GM23338 (cell line): ENCODE data around the gene EYA2. TPM values are rescaled to one million over a fixed set of nuclear protein-coding genes. Genes with fewer than 3 reads are reported as not detected.

Experiments
- CREB1 ChIP-seq: fragments of 250-450 bp; sonication (Bioruptor Pico); IDR thresholded peaks from 2 replicates; pipeline ENCODE4 v1.5.0; 2020; ENCODE audit warnings: low read depth, mild to moderate bottlenecking, moderate library complexity
- JUNB ChIP-seq: IDR thresholded peaks from one replicate; pipeline ENCODE4 v1.6.1; 2016; ENCODE audit warnings: antibody characterized with exemption; ENCODE audit not compliant: unreplicated experiment
- NANOG ChIP-seq: IDR thresholded peaks from 2 replicates; pipeline ENCODE4 v1.6.1; 2016; ENCODE audit warnings: antibody characterized with exemption, borderline replicate concordance
- POLR2AphosphoS5 ChIP-seq: IDR thresholded peaks from 2 replicates; pipeline ENCODE4 v1.6.1; 2016; ENCODE audit warnings: antibody characterized with exemption, low read depth
- REST ChIP-seq: IDR thresholded peaks from one replicate; pipeline ENCODE4 v1.6.1; 2018; ENCODE audit warnings: antibody characterized with exemption; ENCODE audit not compliant: unreplicated experiment
- polyA plus RNA-seq: library from polyadenylated mRNA; unstranded; fragments of >200 nt; fragmentation: Nextera tagmentation; extraction: Ambion mirVana; gene quantifications from 2 replicates; pipeline ENCODE4 v1.2.1, GENCODE V29; 2016
- total RNA-seq: library from RNA; depleted of rRNA; stranded (reverse); fragments of >200 nt; shearing (Covaris generic); gene quantifications from 2 replicates; pipeline ENCODE4 v1.2.3, GENCODE V29; 2014
- TF ChIP-seq, protein P1 (sequence below): fragments of 250-450 bp; sonication (Bioruptor Pico); IDR thresholded peaks from 2 replicates; pipeline ENCODE4 v1.5.0; 2020; ENCODE audit warnings: mild to moderate bottlenecking, moderate library complexity

Gene EYA2
- total and polyA plus RNA-seq, 2 experiments from 2014 or later, result 0.50 to 0.56 TPM

DNA sequence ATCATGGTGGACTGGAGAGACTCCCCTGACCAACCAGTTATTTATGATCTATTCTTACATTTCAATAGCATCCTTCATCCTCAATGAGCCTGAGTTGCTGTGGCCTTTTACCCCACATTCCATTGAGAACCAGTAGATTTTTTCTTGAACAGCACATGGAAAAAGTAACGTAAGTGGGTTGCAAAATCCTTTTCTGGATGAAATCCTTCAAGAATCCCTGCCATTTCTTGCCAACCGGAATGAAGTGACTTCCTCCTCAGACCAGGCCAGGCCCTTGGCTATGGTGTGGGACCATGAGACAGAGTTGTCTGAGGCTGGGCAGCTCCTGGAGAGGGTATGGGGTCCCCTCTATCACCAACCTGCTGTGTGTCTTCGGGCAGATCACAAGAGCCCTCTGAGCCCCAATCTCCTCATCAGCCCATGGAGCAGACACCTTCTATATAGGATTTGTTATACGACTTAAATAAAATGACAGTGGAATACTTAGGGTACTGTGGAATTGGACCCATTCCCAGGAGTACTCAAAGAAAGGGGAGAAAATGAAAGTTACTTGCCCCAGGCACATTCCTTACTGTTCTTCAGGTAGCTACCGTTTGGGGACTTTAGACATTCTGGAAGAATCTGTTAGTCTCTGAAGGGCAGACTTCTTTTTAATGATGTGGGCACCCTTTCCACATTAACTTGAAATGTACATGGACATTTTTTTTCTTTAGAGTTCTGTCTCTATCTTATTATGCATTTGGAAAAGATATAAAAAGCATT lies 10.9 kb downstream of the EYA2 start (continued):
- TF ChIP-seq, protein P1, sequence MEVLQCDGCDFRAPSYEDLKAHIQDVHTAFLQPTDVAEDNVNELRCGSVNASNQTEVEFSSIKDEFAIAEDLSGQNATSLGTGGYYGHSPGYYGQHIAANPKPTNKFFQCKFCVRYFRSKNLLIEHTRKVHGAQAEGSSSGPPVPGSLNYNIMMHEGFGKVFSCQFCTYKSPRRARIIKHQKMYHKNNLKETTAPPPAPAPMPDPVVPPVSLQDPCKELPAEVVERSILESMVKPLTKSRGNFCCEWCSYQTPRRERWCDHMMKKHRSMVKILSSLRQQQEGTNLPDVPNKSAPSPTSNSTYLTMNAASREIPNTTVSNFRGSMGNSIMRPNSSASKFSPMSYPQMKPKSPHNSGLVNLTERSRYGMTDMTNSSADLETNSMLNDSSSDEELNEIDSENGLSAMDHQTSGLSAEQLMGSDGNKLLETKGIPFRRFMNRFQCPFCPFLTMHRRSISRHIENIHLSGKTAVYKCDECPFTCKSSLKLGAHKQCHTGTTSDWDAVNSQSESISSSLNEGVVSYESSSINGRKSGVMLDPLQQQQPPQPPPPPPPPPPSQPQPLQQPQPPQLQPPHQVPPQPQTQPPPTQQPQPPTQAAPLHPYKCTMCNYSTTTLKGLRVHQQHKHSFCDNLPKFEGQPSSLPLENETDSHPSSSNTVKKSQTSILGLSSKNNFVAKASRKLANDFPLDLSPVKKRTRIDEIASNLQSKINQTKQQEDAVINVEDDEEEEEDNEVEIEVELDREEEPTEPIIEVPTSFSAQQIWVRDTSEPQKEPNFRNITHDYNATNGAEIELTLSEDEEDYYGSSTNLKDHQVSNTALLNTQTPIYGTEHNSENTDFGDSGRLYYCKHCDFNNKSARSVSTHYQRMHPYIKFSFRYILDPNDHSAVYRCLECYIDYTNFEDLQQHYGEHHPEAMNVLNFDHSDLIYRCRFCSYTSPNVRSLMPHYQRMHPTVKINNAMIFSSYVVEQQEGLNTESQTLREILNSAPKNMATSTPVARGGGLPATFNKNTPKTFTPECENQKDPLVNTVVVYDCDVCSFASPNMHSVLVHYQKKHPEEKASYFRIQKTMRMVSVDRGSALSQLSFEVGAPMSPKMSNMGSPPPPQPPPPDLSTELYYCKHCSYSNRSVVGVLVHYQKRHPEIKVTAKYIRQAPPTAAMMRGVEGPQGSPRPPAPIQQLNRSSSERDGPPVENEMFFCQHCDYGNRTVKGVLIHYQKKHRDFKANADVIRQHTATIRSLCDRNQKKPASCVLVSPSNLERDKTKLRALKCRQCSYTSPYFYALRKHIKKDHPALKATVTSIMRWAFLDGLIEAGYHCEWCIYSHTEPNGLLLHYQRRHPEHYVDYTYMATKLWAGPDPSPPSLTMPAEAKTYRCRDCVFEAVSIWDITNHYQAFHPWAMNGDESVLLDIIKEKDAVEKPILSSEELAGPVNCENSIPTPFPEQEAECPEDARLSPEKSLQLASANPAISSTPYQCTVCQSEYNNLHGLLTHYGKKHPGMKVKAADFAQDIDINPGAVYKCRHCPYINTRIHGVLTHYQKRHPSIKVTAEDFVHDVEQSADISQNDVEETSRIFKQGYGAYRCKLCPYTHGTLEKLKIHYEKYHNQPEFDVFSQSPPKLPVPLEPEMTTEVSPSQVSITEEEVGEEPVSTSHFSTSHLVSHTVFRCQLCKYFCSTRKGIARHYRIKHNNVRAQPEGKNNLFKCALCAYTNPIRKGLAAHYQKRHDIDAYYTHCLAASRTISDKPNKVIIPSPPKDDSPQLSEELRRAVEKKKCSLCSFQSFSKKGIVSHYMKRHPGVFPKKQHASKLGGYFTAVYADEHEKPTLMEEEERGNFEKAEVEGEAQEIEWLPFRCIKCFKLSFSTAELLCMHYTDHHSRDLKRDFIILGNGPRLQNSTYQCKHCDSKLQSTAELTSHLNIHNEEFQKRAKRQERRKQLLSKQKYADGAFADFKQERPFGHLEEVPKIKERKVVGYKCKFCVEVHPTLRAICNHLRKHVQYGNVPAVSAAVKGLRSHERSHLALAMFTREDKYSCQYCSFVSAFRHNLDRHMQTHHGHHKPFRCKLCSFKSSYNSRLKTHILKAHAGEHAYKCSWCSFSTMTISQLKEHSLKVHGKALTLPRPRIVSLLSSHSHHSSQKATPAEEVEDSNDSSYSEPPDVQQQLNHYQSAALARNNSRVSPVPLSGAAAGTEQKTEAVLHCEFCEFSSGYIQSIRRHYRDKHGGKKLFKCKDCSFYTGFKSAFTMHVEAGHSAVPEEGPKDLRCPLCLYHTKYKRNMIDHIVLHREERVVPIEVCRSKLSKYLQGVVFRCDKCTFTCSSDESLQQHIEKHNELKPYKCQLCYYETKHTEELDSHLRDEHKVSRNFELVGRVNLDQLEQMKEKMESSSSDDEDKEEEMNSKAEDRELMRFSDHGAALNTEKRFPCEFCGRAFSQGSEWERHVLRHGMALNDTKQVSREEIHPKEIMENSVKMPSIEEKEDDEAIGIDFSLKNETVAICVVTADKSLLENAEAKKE (CRISPR knock-in tag), result no peak
- TF ChIP-seq CREB1 (CRISPR knock-in tag) (no peak), POLR2AphosphoS5 (no peak), NANOG (no peak), JUNB (no peak), REST (no peak)
